Measurements from ENCODE around the gene ASL.

GRCh38 chr7:66142996-66143395 lies 67.4 kb downstream of the ASL start:
- TF ChIP-seq EZH2 (IDR thresholded peaks at IDR 0.05; ENCODE audit: insufficient read depth, poor library complexity, severe bottlenecking) = no peak
- no peak for TF ChIP-seq EZH2phosphoT487 (IDR thresholded peaks at IDR 0.05; ENCODE audit: insufficient read depth, low read depth)

All from GM23248 (cell line).